Panc1 (cell line): ENCODE measurements around the gene IL17RB. TPM values are rescaled to one million over a fixed set of nuclear protein-coding genes. Genes with fewer than 3 reads are reported as not detected.

ENCODE experiments used
- ATAC-seq: fragments of 200-7000 bp; cut with Tn5 transposase; 2 replicates; pipeline ENCODE4 v1.9.1; 2020; ENCODE audit warnings: mild to moderate bottlenecking, moderate library complexity
- BruUV-seq: library from RNA; stranded (reverse); fragments of 400-500 nt; replicated peaks from 2 replicates; lab custom pipeline; 2021; lab: Mats Ljungman, UMichigan
- CTCF ChIA-PET: fragments of 300-600 bp; sonication (Branson Sonifier 250); formaldehyde crosslinking; loops from one replicate; lab custom pipeline; 2022; ENCODE audit warnings: antibody characterized with exemption; lab: Charles Lee
- POLR2A ChIA-PET: fragments of 300-600 bp; sonication (Branson Sonifier 250); formaldehyde crosslinking; loops from one replicate; lab custom pipeline; 2022; ENCODE audit warnings: antibody characterized with exemption; lab: Charles Lee
- DNase-seq: peaks from one replicate; pipeline ENCODE4 v3.0.0-alpha.2; 2010; ENCODE audit warnings: low read depth, low spot score
- H3K27ac ChIP-seq: 2 replicates; pipeline ENCODE4 v1.5.1; 2011; ENCODE audit warnings: mild to moderate bottlenecking, low read length, inconsistent platforms
- H3K27me3 ChIP-seq: fragments of 200-500 bp; sonication (Bioruptor generic); 2 replicates; pipeline ENCODE4 v1.6.0; 2014; ENCODE audit warnings: low read length, inconsistent platforms; ENCODE audit not compliant: control insufficient read depth, insufficient read depth
- H3K36me3 ChIP-seq: fragments of 200-500 bp; sonication (Bioruptor generic); 2 replicates; pipeline ENCODE4 v1.5.1; 2014; ENCODE audit warnings: inconsistent platforms, mild to moderate bottlenecking, low read length, moderate library complexity; ENCODE audit not compliant: control insufficient read depth, insufficient read depth
- H3K4me1 ChIP-seq: 2 replicates; pipeline ENCODE4 v1.5.1; 2011; ENCODE audit warnings: inconsistent platforms, mild to moderate bottlenecking, low read length, moderate library complexity; ENCODE audit not compliant: control insufficient read depth, insufficient read depth
- H3K4me3 ChIP-seq, 2 experiments: 2 replicates each; pipeline ENCODE4 v1.5.1; 2011 to 2012; ENCODE audit warnings: low read depth in 2 of 2, low read length in 2 of 2, mild to moderate bottlenecking in 2 of 2, inconsistent platforms in 1 of 2, moderate library complexity in 1 of 2
- H3K9me3 ChIP-seq: fragments of 200-500 bp; sonication (Bioruptor generic); 2 replicates; pipeline ENCODE4 v1.5.1; 2014; ENCODE audit warnings: low read depth, mild to moderate bottlenecking, inconsistent platforms, low read length, moderate library complexity; ENCODE audit not compliant: control insufficient read depth, insufficient read depth
- POLR2AphosphoS5 ChIP-seq: IDR thresholded peaks from 2 replicates; pipeline ENCODE4 v1.6.1; 2012; ENCODE audit warnings: mild to moderate bottlenecking, low read depth, low read length, moderate library complexity
- SIN3A ChIP-seq: IDR thresholded peaks from 2 replicates; pipeline ENCODE4 v1.6.1; 2012; ENCODE audit warnings: low read depth, mild to moderate bottlenecking, low read length, moderate library complexity, borderline replicate concordance; ENCODE audit not compliant: insufficient read depth
- TCF7L2 ChIP-seq: IDR thresholded peaks from 2 replicates; pipeline ENCODE4 v1.6.1; 2011; ENCODE audit warnings: mild to moderate bottlenecking, low read depth, low read length, inconsistent platforms
- in situ Hi-C: cut with HindIII; loops from 2 replicates; pipeline ENCODE4 v1.10.0; 2016; ENCODE audit warnings: low sequenced_read_pairs, low pct_unique_long_range_greater_than_20kb
- intact Hi-C: fragments of 100-400 bp; cut with micrococcal nuclease; formaldehyde crosslinking; loops from one replicate; pipeline ENCODE4 v1.10.0; 2022; ENCODE audit not compliant: unreplicated experiment
- total RNA-seq: library from RNA; stranded (reverse); gene quantifications from one replicate; pipeline ENCODE4 v1.2.1, GENCODE V29; 2021; ENCODE audit not compliant: unreplicated experiment
- TF ChIP-seq, protein P1 (sequence below): fragments of 450-650 bp; IDR thresholded peaks from 2 replicates; pipeline ENCODE4 v1.5.1; 2017; ENCODE audit warnings: mild to moderate bottlenecking
- TF ChIP-seq, protein P2 (sequence below), 2 experiments: IDR thresholded peaks; 2 replicates each; pipeline ENCODE4 v1.6.1; 2011 to 2012; ENCODE audit warnings: low read depth in 2 of 2, control low read depth in 1 of 2, low read length in 1 of 2, mild to moderate bottlenecking in 1 of 2, moderate library complexity in 1 of 2; ENCODE audit not compliant: insufficient read depth in 1 of 2

IL17RB gene
- total RNA-seq, 1 experiment from 2014 or later, result 15.9 TPM

DNA sequence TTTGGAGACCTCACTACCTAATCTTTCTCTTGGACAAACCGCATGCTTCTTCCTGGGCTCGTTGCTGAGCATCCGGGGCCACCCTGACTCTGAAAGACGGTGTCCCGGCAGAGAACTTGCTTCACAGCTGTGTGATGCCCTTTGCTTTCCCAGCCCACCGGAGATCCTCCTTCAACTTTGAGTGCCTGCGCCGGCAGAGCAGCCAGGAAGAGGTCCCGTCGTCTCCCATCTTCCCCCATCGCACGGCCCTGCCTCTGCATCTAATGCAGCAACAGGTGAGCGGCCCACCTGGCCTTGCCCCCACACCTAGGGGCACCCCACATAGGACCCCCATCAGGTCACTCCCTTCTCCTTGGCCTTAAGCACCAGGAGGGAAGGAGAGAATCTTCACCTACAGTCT, 37.9 kb upstream of the IL17RB start:
- no peak overlapping the region for H3K4me3 ChIP-seq
- H3K9me3 ChIP-seq, result no peaks in the 10 kb centered on the region
- POLR2A ChIA-PET, result no interaction called here
- ATAC-seq, result no peak
- no peaks in the 10 kb centered on the region for H3K36me3 ChIP-seq
- in situ Hi-C loops (no loop called here), intact Hi-C loops (no loop called here)
- CTCF ChIA-PET, result no interaction called here
- TF ChIP-seq, protein P1, sequence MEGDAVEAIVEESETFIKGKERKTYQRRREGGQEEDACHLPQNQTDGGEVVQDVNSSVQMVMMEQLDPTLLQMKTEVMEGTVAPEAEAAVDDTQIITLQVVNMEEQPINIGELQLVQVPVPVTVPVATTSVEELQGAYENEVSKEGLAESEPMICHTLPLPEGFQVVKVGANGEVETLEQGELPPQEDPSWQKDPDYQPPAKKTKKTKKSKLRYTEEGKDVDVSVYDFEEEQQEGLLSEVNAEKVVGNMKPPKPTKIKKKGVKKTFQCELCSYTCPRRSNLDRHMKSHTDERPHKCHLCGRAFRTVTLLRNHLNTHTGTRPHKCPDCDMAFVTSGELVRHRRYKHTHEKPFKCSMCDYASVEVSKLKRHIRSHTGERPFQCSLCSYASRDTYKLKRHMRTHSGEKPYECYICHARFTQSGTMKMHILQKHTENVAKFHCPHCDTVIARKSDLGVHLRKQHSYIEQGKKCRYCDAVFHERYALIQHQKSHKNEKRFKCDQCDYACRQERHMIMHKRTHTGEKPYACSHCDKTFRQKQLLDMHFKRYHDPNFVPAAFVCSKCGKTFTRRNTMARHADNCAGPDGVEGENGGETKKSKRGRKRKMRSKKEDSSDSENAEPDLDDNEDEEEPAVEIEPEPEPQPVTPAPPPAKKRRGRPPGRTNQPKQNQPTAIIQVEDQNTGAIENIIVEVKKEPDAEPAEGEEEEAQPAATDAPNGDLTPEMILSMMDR, result no peak
- no peak for TF ChIP-seq POLR2AphosphoS5
- TF ChIP-seq SIN3A, result no peak
- TF ChIP-seq TCF7L2, result no peak
- TF ChIP-seq, protein P2, sequence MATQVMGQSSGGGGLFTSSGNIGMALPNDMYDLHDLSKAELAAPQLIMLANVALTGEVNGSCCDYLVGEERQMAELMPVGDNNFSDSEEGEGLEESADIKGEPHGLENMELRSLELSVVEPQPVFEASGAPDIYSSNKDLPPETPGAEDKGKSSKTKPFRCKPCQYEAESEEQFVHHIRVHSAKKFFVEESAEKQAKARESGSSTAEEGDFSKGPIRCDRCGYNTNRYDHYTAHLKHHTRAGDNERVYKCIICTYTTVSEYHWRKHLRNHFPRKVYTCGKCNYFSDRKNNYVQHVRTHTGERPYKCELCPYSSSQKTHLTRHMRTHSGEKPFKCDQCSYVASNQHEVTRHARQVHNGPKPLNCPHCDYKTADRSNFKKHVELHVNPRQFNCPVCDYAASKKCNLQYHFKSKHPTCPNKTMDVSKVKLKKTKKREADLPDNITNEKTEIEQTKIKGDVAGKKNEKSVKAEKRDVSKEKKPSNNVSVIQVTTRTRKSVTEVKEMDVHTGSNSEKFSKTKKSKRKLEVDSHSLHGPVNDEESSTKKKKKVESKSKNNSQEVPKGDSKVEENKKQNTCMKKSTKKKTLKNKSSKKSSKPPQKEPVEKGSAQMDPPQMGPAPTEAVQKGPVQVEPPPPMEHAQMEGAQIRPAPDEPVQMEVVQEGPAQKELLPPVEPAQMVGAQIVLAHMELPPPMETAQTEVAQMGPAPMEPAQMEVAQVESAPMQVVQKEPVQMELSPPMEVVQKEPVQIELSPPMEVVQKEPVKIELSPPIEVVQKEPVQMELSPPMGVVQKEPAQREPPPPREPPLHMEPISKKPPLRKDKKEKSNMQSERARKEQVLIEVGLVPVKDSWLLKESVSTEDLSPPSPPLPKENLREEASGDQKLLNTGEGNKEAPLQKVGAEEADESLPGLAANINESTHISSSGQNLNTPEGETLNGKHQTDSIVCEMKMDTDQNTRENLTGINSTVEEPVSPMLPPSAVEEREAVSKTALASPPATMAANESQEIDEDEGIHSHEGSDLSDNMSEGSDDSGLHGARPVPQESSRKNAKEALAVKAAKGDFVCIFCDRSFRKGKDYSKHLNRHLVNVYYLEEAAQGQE (IDR thresholded peaks at IDR 0.05; ENCODE audit: insufficient read depth in 1 of 2, low read depth in 2 of 2, low read length in 1 of 2), result no peak
- H3K27me3 ChIP-seq, result no peaks in the 10 kb centered on the region
- no peak for DNase-seq
- H3K27ac ChIP-seq, result no peak overlapping the region
- BruUV-seq, result no TSS peak
- peaks cover 11% of the 10 kb centered on the region for H3K4me1 ChIP-seq

DNA sequence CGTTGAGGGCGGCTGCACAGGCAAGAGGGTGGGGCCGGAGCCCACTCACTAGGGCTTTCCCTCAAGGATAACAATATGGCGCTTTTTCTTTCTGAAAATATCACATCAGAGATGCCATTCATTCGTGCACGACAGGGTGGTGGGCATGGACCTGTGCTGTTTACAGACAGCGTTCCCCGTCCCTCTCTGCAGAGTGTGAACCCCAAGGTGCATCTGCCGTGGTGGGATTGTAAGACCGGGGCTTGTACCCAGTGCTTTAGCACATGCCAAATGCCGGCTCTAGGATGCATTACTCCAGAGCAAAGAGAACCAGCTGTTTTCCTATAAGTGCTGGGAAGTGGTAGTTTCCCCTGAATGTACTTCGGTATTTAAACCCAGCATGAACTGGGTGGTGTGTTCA, 37.1 kb upstream of the IL17RB start:
- in situ Hi-C loops, result no loop called here
- no peaks in the 10 kb centered on the region for H3K27me3 ChIP-seq
- H3K9me3 ChIP-seq, result no peaks in the 10 kb centered on the region
- DNase-seq, result no peak
- intact Hi-C loops, result no loop called here
- H3K27ac ChIP-seq, result no peak overlapping the region
- H3K36me3 ChIP-seq, result no peaks in the 10 kb centered on the region
- H3K4me1 ChIP-seq, result peaks cover 10% of the 10 kb centered on the region
- ChIA-PET CTCF (no interaction called here), POLR2A (no interaction called here)
- ATAC-seq, result no peak
- no peak overlapping the region for H3K4me3 ChIP-seq
- TF ChIP-seq POLR2AphosphoS5 (no peak), TCF7L2 (no peak), SIN3A (no peak)
- TF ChIP-seq, protein P2 (IDR thresholded peaks at IDR 0.05; ENCODE audit: insufficient read depth in 1 of 2, low read depth in 2 of 2, low read length in 1 of 2), result no peak
- TF ChIP-seq, protein P1, result no peak
- no TSS peak for BruUV-seq
